GM11168 (cell line): ENCODE measurements around the gene SDF4.

ENCODE experiments used
- in situ Hi-C: fragments of 300-500 bp; cut with MboI; formaldehyde crosslinking; loops from one replicate; pipeline ENCODE4 v1.12.0; 2022; ENCODE audit warnings: low sequenced_read_pairs; ENCODE audit not compliant: unreplicated experiment

SDF4 gene

DNA sequence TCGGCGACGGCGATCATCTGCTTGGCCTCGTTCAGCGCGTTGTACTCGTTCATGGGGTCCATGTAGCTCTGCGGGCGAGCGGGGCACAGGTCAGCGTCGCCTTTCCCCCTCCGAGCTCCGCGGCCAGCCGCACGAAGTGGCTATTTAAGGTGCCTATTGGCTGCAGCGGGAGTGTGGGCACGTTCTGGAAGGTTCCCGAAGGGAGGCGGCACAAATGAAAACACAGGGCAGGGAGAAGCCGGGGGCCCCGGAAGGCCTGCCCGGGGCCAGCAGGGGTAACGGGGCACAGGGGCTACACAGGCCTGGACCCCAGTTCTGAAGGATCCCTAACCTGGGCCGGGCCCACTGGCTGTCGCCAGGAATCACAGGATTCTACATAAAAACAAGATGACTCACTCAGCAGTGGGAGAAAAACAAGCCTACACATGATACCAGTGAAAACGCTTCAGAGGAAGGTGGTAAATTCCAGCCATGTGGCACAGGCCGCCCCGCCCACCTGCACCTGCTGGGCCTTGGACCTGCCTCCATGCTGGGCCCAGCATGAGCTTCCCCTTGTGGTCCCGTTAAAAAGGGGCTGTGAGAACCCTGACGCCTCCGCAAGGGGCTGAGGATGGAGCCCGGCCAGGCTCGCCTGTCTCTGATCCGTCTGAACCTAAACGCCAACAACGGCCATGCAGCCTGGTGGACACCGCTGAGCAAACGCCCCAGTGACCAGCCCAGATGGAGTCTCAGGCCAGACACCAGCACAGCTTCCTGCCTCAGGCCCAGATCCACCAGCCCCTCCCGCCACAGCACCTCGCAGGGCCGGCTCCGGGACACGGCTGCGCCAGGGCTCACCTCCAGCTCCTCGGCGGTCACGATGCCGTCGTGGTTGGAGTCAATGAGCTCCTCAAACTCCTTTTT, 13.9 kb downstream of the SDF4 start:
- in situ Hi-C loops = no loop called here

DNA sequence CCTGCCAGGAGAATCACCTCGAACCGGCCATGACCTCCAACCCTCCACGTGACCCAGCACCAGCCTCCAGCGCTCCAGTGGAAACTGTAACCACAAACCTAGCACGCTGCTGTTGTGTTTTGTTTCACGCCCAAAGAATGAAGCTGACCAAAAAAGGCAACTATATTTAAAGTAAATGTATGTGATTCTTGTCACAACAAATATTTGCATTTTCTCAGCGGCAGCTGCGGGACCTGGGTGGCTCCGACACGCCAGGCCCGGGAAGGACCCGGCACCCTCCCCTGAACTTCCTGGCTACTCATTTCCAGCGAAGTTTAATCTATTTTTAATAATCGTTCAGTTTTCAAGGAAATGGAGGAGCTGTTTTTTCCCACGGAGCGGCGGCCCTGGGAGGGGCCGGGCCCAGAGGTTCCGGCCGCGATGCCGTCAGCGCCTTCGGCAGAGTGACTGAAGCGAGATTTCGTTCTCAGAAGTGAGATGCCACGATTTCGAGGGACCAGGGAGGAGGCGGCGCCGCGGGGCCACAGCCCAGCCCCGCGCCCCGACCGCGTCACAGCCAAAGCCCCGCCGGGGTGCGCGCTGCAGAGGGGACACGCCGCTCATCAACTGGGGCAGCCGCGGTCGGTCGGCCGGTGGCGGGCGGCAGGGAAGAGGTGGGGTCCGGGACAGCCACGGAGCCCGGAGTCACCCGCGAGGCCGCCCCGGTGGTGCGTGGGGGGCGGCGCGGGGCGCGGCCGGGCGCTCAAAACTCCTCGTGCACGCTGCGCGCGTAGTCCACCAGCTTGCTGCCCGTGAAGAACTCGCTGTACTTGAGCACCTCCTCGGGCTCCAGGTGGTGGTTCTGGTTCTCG, 14.8 kb downstream of the SDF4 start:
- in situ Hi-C loops = no loop called here

DNA sequence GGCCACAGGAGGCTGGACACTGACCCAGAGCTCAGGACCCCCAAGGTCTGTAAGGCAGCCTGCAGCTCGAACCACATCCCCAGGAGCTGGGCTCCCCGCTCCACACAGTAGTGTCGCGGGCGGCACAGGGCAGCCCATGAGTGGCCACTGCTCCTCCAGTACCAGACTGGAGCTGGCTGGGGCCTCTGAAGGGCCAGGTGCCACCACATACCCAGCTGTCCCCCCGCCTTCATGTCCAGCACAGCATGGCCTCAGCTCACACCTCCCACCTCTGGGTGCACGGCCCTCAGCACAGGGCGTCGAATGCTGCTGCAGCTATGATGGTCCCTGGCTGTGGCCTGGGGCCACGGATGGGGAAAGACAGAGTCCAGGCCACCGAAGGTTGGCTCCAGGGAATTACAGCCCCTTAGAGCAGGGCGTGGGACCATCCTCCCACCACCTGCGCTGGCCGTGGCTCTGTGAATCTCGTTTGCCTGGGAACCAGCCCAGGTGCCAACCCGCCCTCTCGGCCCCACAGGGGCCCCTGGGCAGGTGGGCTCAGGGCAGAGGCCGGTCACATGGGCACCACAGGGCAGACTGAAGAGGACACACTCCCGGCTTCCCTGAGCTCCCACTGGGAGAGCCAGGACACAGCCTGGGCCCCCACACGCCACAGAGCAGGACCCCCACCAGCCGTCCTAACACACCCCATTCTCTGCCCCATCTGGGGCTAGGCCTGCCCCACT, 15.8 kb downstream of the SDF4 start:
- in situ Hi-C loops = no loop called here

DNA sequence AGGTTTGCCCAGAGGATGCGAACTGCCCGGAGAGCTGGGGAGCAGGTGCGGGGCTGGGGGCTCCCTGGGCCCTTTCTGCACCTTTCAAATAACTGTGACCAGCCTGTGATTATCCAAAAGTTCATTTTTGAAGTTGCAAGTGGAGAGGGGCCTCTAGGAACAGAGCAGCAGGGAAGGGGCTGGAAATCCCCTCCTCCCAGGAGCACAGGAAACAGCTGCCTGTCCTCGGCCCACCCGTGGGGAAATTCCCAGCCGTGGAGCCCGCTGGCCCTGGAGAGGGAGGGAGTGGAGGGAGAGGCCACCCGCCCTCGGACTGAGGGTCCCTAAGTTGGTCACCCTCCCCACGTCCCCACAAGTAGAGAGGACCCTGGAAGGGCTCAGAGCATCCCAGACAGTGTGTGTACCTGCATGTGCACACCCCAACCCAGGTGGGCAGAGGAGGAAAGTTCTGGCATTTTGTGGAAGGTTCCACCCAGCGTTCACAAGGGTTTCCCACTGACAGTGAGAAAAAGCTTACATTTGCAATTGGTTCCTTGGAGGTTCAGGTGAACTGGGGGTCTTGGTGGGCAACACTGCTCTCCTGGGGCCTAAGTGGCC, 16.6 kb downstream of the SDF4 start:
- in situ Hi-C loops = no loop called here

DNA sequence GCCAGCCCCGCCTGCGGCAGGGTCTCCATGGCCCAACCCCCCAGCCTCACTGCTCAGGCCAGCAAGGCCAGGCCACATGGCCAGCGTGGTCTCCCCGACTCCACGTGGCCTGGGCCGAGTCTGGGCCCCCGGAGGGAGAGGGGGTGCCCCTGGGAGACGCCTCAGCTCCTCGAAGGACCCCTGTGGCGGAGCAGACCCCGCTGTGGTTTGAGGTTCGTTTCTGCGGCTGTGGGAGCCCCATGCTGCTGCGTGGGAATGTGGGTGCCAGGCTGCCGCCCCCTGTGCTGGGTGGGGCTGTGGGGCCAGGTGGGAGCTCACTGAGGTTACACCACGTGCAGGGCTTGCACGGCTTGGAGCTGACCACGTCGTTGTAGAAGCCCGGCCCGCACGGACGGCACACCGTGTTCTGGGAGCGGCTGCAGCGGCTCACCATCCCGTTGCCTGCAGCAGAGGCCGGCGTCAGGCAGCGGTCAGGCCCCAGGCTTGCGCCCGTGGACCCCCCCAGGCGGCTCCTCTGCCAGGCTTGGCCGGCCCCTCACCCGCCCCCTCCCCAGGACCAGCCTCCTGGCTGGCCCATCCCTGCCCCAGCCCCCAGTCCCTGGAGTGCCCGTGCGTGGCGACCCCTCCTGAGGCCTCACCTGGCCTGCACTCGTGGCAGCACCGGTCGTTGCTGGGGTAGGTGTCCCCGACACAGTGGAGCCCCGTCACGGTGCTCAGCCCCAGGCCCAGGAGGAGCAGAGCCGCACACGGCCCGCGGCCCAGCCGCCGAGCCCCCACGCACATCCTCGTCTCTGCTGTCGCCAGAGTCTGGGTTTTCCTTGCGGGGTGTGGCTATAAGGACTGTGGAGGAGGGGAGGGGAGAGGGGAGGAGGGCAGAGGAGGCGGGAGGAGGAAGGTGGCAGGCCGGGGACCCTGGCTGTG, 18.2 kb downstream of the SDF4 start, which contains the start of gene TNFRSF4:
Gene TNFRSF4, minus strand, starts transcription at position 809 of the 921 bp plus-strand sequence. Its CDS starts 26 bp downstream, at position 783.
- in situ Hi-C loops = no loop called here

DNA sequence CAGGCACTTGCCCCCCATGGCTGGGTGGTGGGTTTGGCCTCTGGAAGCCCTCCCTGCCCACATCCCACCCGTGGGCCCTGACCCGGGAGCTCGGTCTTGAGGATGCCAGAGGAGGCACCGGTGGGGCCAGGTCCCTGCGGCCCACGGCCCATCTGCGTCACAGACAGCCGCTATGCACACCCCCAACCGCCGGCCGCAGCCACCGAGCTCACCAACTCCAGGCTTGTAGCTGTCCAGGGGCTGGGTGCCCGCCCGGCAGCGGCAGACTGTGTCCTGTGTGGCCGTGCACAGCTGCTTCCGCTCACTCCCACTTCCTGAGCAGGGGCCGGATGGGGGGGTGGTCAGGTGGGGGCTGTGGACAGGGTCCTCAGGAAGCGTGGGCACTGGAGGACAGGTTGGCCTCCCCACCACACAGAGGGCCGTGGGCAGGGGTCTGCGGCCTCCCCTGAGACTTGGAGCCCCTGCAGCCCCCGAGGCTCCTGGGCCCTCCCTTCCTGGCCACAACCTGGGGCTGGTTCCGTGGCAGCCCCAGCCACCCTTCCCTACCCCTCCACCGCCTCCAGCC, 18.9 kb downstream of the SDF4 start:
- in situ Hi-C loops = no loop called here

DNA sequence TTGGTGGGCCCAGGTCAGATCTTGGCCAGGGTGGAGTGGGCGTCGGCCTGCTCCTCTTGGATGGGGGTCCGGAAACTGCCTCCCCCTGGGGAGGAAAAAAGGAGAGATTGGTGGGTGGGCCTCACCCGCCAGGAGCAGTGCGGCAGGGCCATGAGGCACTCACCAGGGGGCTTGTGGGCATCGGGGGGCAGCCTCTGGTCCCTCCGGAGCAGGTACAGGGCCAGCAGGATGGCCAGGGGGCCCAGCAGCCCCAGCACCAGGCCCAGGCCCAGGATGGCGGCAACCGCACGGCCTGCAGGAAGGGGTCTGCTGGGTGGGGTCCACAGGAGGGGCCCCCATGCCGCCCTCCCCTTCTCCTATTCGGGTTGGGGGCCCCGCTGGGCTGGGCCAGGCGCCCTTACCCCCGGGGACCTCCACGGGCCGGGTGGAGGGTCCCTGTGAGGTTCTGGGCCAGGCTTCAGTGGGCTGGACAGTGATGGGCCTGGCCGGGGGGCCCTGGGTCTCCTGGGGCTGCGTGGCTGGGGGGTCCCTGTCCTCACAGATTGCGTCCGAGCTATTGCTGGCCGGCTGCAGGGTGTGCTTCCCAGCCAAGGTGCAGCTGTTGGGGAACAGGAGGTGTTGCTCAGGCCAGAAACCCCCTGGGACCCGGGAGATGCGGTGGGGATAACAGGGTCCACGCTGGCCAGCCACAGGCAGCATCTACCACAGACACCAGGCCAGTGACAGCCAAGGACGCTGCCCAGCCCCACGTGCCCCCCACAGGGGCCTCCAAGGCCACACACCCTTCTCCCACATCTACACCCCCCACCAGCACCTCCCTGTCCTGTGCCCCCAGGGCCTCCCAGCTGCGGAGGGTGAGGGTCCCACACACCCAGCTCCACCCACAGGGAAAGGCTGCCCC, 20.0 kb downstream of the SDF4 start:
- in situ Hi-C loops = no loop called here

DNA sequence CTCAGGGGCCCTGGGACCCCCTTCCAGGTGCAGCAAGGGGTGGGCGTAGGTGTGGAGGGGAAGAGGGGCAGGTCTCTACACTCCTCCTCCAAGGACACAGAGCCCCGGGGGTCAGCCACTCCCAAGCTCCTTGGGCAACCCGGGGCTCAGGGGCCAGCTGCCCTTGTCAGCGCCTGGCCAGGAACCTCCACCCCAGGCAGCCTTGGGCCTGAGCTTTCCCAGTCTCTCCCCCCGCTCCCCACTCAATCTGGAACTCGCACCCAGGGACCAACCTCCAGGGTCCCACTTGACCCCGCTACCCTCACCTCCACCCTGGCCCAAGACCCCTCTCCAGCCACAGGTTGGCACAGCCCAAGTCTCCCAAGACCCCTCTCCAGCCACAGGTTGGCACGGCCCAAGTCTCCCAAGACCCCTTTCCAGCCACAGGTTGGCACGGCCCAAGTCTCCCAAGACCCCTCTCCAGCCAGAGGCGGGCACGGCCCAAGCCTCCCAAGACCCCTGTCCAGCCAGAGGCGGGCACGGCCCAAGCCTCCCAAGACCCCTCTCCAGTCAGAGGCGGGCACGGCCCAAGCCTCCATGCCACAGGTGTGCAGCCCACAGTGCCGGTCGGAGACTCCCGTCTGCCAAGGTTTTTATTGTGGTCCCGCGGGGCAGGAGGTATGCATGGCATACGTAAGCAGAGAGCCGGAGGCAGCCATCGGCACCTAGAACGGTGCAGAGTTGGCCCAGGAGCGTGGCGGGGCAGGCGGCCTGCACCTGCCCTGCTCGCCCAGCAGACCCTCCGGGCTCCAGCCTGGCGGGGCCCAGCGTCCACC, 20.9 kb downstream of the SDF4 start:
- in situ Hi-C loops = no loop called here

DNA sequence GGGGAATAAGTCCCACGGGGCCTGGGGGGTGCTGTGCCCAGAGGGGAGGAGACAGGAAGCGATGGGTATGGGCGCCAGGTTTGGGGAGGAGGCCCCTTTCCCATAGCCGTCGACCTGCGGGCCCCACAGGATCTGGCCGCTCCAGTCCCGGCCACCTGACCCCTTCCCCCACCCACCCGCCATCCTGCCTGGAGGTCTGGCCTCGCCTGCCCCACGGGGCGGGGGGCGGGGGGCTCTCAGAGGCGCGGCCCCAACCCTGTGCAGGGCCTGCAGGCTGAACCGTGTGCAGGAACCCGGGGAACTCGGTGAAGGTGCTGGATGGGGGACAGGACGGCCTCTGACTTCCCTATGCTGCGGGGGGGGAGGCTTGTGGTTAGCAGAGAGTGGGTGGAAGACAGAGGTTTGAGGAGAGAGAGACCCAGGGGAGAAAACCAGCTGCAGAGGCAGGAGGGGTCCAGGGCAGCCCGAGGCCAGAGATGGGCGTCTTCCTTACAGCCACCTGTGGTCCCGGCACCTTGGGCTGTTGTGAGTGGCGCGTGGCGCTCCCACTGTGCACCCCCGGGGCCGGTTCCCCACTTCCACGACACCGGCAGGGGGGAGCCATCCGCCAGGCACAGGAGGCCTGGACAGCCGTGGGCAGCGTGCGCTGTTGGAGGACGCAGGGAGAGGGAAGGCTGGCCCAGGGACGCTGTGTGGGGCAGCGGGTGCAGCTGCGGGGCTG, 22.9 kb downstream of the SDF4 start:
- in situ Hi-C loops = no loop called here

DNA sequence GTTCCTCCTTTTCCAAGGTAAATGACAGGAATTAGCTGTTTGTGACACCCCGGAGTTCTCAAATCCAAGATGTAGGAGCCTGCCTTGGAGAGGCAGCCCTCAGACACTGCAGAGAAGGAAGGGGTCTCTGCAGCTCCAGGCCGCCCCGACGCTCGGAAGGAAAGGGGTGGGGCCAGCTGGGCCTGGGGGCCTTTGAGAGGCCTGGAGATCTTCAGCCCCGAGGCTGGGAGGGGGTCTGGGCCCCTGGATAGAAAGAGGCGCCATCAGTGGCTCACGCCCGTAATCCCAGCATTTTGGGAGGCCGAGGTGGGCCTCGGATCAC, 24.3 kb downstream of the SDF4 start:
- in situ Hi-C loops = no loop called here

DNA sequence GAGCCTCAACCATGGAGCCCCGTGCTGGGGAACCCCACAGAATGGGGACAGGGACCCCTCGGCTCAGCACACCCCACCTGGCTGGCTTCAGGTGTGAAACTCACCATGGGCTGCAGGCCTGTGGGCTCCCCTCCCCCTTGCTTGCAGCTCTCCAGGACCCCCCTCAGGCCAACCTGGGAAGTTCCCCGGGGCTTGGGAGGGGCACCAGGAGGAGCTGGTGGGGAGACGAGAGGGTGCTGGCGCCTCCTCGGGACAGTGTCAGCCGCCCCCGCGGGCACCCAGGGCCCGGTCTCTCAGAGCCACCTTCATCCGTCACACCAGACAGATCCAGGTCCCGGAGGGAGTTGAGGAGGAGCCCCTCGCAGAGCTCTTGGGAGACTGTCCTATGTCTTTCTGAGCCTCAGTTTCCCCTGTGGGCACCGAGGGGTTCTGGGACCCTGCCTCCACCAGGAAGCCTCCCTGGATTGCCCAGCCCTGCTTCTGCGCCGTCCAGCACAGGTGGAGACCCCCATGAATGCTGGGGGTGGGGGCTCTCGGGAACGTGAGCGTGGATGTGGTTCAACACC, 24.8 kb downstream of the SDF4 start:
- in situ Hi-C loops = no loop called here

DNA sequence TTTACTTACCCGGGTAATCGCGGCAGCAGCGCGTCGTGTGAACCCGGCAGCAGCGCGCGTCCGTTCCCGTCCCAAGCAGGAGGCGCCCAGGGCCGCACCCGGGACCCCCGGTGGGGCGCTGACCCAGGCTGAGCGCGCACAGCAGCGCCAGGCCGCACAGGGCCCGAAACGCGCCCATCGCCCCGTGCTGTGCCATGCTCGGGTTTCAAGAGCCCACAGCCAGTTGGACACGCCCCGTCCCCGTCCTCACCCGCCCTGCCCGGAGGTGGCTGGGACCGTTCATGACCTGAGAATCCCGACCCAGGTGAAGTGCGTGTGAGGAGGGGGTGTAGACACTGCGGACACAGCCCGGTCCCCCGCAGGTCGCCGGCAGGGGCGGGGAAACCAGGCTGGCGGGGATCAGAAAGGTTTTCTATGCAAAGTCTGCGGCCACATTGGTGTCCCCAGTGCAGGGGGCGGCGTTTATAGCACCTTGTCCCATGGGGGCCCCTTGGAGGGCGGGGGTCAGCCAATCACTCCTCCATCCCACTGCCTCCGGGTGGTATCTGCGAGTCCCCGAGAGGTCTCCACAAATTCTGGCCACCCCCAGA, 25.3 kb downstream of the SDF4 start, which contains the start of gene TNFRSF18:
Gene TNFRSF18, minus strand, starts transcription at position 217 of the 590 bp plus-strand sequence. Its CDS starts 21 bp downstream, at position 196.
- in situ Hi-C loops = no loop called here

DNA sequence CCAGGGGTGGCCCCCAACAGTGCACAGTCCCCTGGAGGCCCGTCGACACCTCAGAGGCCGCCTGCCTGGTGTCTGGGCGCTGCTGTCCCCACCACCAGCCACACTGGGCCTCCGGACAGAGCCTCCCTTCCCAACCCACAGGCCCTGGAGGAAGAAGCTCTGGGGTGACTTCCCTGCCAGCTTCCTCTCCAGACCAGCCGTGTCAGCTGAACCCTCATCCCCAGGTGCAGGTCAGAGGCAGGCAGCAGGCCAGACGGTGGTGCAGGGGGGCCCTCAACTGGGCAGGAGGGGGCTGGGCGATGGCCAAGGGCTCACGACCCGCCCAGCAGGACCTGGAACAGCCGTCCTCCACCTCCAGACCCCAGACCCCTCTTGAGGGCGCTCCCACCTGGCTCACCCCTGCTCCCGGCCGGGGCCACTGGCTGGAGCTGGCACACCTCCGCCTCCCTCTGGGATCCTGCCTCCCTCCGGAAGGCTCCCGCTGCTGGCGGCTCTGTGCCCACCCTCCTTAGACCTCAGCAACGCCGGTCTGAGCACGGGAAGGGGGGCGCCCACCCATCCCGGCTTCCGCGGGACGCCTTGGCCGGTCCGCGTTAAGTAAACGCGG, 25.9 kb downstream of the SDF4 start:
- in situ Hi-C loops = no loop called here

DNA sequence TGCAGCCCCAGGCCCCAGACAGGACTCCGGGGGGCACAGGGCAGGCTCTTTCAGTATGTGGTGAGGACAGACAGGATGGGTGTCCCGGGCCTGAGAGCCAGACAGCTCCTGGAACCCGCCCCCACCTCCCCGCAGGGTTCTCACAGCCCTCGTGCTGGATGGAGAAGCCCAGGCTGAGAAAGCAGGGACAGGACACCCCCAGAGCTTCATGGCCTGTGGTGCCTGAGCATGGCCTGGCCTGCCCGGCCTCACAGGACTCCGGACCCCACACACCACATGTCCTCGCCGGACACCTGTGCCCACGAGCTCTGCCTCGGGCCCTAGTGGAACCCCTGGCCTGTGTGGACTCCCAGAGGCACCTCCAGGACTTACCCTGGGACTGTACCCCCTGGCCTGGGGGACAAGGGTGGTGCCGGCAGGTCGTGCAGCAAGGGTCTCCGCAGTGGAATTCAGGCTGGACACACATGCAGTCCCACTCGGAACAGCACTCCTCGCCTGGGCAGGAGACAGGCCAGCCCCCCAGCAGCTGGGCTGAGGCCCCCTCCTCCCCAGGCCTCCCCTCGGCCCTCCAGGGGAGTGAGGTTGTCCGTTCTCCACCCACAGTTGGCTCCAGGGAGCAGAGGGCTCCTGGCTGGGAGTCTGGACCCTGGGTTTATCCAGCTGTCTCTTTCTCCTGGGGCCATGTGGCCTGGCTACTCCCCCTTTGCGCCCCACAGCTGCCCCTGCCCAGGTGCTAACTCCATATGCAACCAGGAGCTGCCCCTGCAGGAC, 26.6 kb downstream of the SDF4 start:
- in situ Hi-C loops = no loop called here
